22Rv1 (cell line): ENCODE measurements around the gene GDF15.

ENCODE experiments used
- H3K27ac ChIP-seq: fragments of 450-650 bp; 2 replicates; pipeline ENCODE4 v1.5.1; 2017
- CTCF ChIP-seq: fragments of 450-650 bp; IDR thresholded peaks from 2 replicates; pipeline ENCODE4 v1.5.1; 2017; ENCODE audit warnings: mild to moderate bottlenecking
- ZFX ChIP-seq: fragments of 450-650 bp; IDR thresholded peaks from 2 replicates; pipeline ENCODE4 v1.6.1; 2017; ENCODE audit warnings: antibody characterized with exemption, borderline replicate concordance

The GDF15 gene

DNA sequence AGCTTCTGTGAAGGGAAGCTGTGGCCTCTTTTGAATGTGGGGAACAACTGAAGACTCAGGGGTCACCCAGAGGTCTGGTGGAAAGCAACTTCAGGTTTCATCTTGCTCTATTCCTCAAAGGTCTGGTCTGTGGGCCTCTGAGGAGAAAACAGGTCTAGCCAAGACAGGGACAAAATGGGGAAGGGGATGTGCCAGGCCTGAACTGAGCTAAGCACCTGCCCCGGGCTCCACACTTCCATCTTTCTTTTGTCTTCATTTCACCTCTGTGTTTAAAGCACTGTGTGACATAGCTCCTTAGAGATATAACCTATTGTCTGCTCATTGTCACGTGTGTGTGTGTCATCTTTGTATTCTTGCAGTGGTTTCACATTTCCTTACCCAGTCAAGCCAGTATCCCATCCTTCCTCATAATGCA is 19.9 kb upstream of the GDF15 start:
- peak overlapping the region; percentile 80 for H3K27ac ChIP-seq
- TF ChIP-seq ZFX (no peak), CTCF (no peak)

GRCh38 chr19:18368504-18369222 is 17.3 kb upstream of the GDF15 start:
- TF ChIP-seq ZFX (no peak), CTCF (no peak)
- H3K27ac ChIP-seq, result no peak overlapping the region

DNA sequence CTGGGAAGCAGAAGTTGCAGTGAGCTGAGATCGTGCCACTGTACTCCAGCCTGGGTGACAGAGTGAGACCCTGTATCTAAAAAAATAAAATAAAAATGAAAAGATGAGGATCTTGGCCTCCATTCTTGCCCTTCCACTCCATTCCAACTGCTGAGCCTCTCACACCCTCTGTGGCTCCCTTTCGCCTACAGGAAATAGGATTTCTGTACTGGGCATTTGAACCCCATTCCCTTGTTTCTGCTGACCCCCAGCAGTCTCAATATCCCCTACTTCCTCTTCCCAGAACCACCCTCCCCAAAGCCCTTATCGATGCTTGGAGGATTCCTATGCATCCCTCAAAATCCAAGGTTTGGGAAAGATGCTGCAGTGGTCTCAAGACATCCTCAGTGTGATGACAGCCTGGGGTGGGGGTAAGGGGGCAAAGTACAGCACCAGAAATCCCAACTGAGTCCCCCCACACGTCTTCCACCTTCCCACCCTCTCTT is 12.5 kb upstream of the GDF15 start:
- H3K27ac ChIP-seq, result peak overlapping the region; percentile 38
- TF ChIP-seq CTCF (no peak), ZFX (no peak)

GRCh38 chr19:18373892-18374629 is 11.9 kb upstream of the GDF15 start:
- peak overlapping the region; percentile 38 for H3K27ac ChIP-seq
- TF ChIP-seq CTCF (no peak), ZFX (no peak)

- TF ChIP-seq CTCF (no peak), ZFX (no peak)
- H3K27ac ChIP-seq, result 0 out of 2 replicates have a peak overlapping the region, but pooled peaks have one; percentile 26
These were observed 8.9 kb upstream of the GDF15 start for GRCh38 chr19:18377026-18377425.

DNA sequence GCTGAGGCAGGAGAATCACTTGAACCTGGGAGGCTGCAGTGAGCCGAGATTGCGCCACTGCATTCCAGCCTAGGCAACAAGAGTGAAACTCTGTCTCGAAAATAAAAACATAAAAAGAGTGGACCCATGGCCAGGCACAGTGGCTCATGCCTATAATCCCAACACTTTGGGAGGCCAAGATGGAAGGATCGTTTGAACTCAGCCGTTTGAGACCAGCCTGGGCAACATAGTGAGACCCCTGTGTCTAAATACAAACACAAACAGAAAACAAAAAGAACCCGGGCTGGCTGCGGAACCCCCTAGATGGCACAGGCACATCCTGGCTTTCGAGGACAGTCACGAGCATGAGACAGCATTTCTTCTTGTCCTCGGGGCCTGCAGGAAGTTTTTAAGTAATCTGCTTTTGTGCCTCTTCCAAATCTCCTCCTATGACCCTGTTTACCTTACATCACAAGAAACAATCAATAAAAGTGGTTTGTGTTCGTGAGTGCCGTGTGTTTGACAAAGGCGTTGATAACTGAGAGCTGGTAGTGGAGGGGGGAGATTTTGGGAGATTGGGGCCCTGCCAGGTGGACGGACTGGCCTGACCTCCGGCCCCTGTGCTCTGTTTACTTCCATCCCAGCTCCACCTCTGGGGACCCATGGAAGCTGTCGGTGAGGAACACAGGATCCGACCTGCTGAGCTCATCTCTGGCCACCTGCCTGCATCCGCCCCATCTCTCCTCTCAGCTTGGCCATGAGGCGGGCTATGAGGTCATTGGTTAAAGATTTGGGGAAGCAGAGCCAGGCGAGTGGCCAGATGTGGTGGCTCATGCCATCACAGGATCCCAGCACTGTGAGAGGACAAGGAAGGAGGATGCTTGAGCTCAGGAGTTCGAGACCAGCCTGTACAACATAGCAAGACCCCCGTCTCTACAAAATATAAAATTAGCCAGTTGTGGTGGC is 5.9 kb upstream of the GDF15 start:
- TF ChIP-seq ZFX (no peak), CTCF (no peak)
- peak overlapping the region; percentile 92 for H3K27ac ChIP-seq
